K562 (cell line): ENCODE measurements around the gene BID. TPM values are rescaled to one million over a fixed set of nuclear protein-coding genes. Genes with fewer than 3 reads are reported as not detected.

Source experiments
- ARID3B ChIP-seq: fragments of 250-450 bp; sonication (Bioruptor Pico); IDR thresholded peaks from 2 replicates; pipeline ENCODE4 v1.4.0; 2020; ENCODE audit warnings: borderline replicate concordance
- CBFB ChIP-seq: sonication (generic); formaldehyde crosslinking; IDR thresholded peaks from 2 replicates; pipeline ENCODE4 v1.4.0; 2020; ENCODE audit warnings: mild to moderate bottlenecking, missing genetic modification reagents
- CBX1 ChIP-seq: sonication (generic); IDR thresholded peaks from 2 replicates; pipeline ENCODE4 v1.6.1; 2016; ENCODE audit warnings: antibody characterized with exemption, low read depth, mild to moderate bottlenecking
- GATAD2B ChIP-seq: fragments of 450-650 bp; IDR thresholded peaks from 2 replicates; pipeline ENCODE4 v1.6.1; 2017; ENCODE audit warnings: mild to moderate bottlenecking, borderline replicate concordance
- NBN ChIP-seq: fragments of 450-650 bp; IDR thresholded peaks from 2 replicates; pipeline ENCODE4 v1.6.1; 2016; ENCODE audit warnings: low read depth, mild to moderate bottlenecking
- RCOR1 ChIP-seq, 2 experiments: IDR thresholded peaks; 2 replicates each; pipeline ENCODE4 v1.6.1; 2012; ENCODE audit warnings: low read depth in 2 of 2, low read length in 2 of 2, borderline replicate concordance in 1 of 2, improper control_type of control experiment in 1 of 2
- SP1 ChIP-seq: sonication (generic); formaldehyde crosslinking; IDR thresholded peaks from 2 replicates; pipeline ENCODE4 v1.8.1; 2022; ENCODE audit warnings: mild to moderate bottlenecking, missing genetic modification reagents
- ZNF239 ChIP-seq: fragments of 250-450 bp; sonication (Bioruptor Pico); IDR thresholded peaks from 2 replicates; pipeline ENCODE4 v1.4.0; 2020; ENCODE audit warnings: mild to moderate bottlenecking
- ZNF318 ChIP-seq, 2 experiments: fragments of 450-650 bp; IDR thresholded peaks; 2 replicates each; pipeline ENCODE4 v1.6.1; 2016; ENCODE audit warnings: mild to moderate bottlenecking in 2 of 2, borderline replicate concordance in 1 of 2, low read depth in 1 of 2, moderate library complexity in 1 of 2
- ZNF551 ChIP-seq: fragments of 250-450 bp; sonication (Bioruptor Pico); IDR thresholded peaks from 2 replicates; pipeline ENCODE4 v1.5.0; 2021; ENCODE audit warnings: mild to moderate bottlenecking, moderate library complexity
- ZNF780A ChIP-seq: fragments of 250-450 bp; sonication (Bioruptor Pico); IDR thresholded peaks from 2 replicates; pipeline ENCODE4 v1.5.0; 2021; ENCODE audit warnings: mild to moderate bottlenecking
- polyA plus RNA-seq, 8 experiments: library from polyadenylated mRNA; depleted of rRNA in 4 of 8; stranded (reverse) in 5 of 8; unstranded in 3 of 8; fragments of >200 nt; fragmentation: Nextera tagmentation in 2 of 8; fragmentation: Illumina TruSeq in 1 of 8; extraction: Ambion mirVana in 2 of 8; extraction: Trizol in 1 of 8; gene quantifications; 2 replicates each; pipeline versions ENCODE4 v1.2.1 to v1.2.3, GENCODE V29; 2011 to 2014; ENCODE audit warnings: inconsistent platforms in 1 of 8, missing spikeins in 1 of 8
- total RNA-seq, 7 experiments: library from RNA; depleted of rRNA in 6 of 7; stranded (reverse); fragments of >200 nt in 6 of 7; fragmentation: Illumina TruSeq in 2 of 7; extraction: Trizol in 2 of 7; gene quantifications; 2 replicates each; pipeline versions ENCODE4 v1.2.1 to v1.2.3, GENCODE V29; 2011 to 2021; ENCODE audit warnings: low replicate concordance in 1 of 7
- TF ChIP-seq, protein P1 (sequence below): fragments of 450-650 bp; conservative IDR thresholded peaks from 2 replicates; pipeline ENCODE4 v1.6.1; 2016; ENCODE audit warnings: missing genetic modification characterization, low read depth, mild to moderate bottlenecking, missing compliant biosample characterization, moderate library complexity
- TF ChIP-seq, protein P2 (sequence below): fragments of 450-650 bp; formaldehyde crosslinking; IDR thresholded peaks from 2 replicates; pipeline ENCODE4 v1.4.0; 2020; ENCODE audit warnings: mild to moderate bottlenecking, moderate library complexity

BID gene
- total and polyA plus RNA-seq, 9 of the 15 experiments (the other 6 are each of a cell fraction or from before 2014, with no cell fraction given): 5.2 to 209 (median 63.7) TPM

GRCh38 chr22:17772958-17773605 lies 1.2 kb downstream of the BID start (continued):
- TF ChIP-seq ARID3B (CRISPR knock-in tag) (no peak), GATAD2B (no peak), CBX1 (no peak), ZNF551 (CRISPR knock-in tag) (no peak), ZNF780A (CRISPR knock-in tag) (no peak), RCOR1 (IDR thresholded peaks at IDR 0.05; ENCODE audit: borderline replicate concordance in 1 of 2, low read depth in 2 of 2, low read length in 2 of 2) (peak in 1 of 2 experiments; percentile 45; a peak in 1 of 4 replicates), ZNF239 (no peak), NBN (no peak), CBFB (CRISPR knock-in tag) (peak; percentile 86), SP1 (CRISPR knock-in tag) (no peak), ZNF318 (IDR thresholded peaks at IDR 0.05; ENCODE audit: borderline replicate concordance in 1 of 2, low read depth in 1 of 2) (no peak)
- TF ChIP-seq, protein P1, sequence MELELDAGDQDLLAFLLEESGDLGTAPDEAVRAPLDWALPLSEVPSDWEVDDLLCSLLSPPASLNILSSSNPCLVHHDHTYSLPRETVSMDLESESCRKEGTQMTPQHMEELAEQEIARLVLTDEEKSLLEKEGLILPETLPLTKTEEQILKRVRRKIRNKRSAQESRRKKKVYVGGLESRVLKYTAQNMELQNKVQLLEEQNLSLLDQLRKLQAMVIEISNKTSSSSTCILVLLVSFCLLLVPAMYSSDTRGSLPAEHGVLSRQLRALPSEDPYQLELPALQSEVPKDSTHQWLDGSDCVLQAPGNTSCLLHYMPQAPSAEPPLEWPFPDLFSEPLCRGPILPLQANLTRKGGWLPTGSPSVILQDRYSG (tag): no peak
- TF ChIP-seq, protein P2, sequence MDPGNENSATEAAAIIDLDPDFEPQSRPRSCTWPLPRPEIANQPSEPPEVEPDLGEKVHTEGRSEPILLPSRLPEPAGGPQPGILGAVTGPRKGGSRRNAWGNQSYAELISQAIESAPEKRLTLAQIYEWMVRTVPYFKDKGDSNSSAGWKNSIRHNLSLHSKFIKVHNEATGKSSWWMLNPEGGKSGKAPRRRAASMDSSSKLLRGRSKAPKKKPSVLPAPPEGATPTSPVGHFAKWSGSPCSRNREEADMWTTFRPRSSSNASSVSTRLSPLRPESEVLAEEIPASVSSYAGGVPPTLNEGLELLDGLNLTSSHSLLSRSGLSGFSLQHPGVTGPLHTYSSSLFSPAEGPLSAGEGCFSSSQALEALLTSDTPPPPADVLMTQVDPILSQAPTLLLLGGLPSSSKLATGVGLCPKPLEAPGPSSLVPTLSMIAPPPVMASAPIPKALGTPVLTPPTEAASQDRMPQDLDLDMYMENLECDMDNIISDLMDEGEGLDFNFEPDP (CRISPR knock-in tag): no peak
